H9 (cell line): ENCODE results near the gene MIGA1. TPM values are rescaled to one million over a fixed set of nuclear protein-coding genes. Genes with fewer than 3 reads are reported as not detected.

ENCODE experiments used
- DNase-seq: peaks from one replicate; pipeline ENCODE4 v3.0.0-alpha.2; 2017
- H2AFZ ChIP-seq: one replicate; pipeline ENCODE4 v1.6.1; 2013; ENCODE audit warnings: mild to moderate bottlenecking, low read length, control low read depth, moderate library complexity
- H2AK5ac ChIP-seq: 2 replicates; pipeline ENCODE4 v1.6.1; 2013; ENCODE audit warnings: low read length, control low read depth, mixed read lengths; ENCODE audit not compliant: insufficient read length
- H2BK120ac ChIP-seq: one replicate; pipeline ENCODE4 v1.6.1; 2013; ENCODE audit warnings: low read depth, mild to moderate bottlenecking, low read length, control low read depth, inconsistent platforms; ENCODE audit not compliant: poor library complexity, severe bottlenecking
- H2BK12ac ChIP-seq: 2 replicates; pipeline ENCODE4 v1.6.1; 2013; ENCODE audit warnings: low read length, control low read depth, mixed read lengths, low read depth; ENCODE audit not compliant: insufficient read length
- H2BK15ac ChIP-seq: 2 replicates; pipeline ENCODE4 v1.6.1; 2013; ENCODE audit warnings: low read depth, low read length, control low read depth
- H2BK20ac ChIP-seq: one replicate; pipeline ENCODE4 v1.6.1; 2013; ENCODE audit warnings: low read depth, mild to moderate bottlenecking, low read length, control low read depth, inconsistent platforms; ENCODE audit not compliant: poor library complexity, severe bottlenecking
- H2BK5ac ChIP-seq: 2 replicates; pipeline ENCODE4 v1.6.1; 2013; ENCODE audit warnings: low read length, control low read depth, mixed read lengths; ENCODE audit not compliant: insufficient read length
- H3K14ac ChIP-seq: 2 replicates; pipeline ENCODE4 v1.6.1; 2013; ENCODE audit warnings: low read length, control low read depth; ENCODE audit not compliant: insufficient read depth
- H3K18ac ChIP-seq: 2 replicates; pipeline ENCODE4 v1.6.1; 2013; ENCODE audit warnings: low read depth, mild to moderate bottlenecking, mixed read lengths, low read length, control low read depth; ENCODE audit not compliant: insufficient read length
- H3K23ac ChIP-seq: 2 replicates; pipeline ENCODE4 v1.6.1; 2013; ENCODE audit warnings: low read length, control low read depth, mixed read lengths, low read depth; ENCODE audit not compliant: insufficient read length
- H3K23me2 ChIP-seq: 2 replicates; pipeline ENCODE4 v1.6.1; 2013; ENCODE audit warnings: low read depth, mild to moderate bottlenecking, mixed read lengths, low read length, control low read depth; ENCODE audit not compliant: insufficient read length, poor library complexity, severe bottlenecking
- H3K27ac ChIP-seq: 2 replicates; pipeline ENCODE4 v1.5.1; 2013; ENCODE audit warnings: low read length, control low read depth, mixed read lengths, low read depth; ENCODE audit not compliant: insufficient read length
- H3K27me3 ChIP-seq: 2 replicates; pipeline ENCODE4 v1.6.1; 2013; ENCODE audit warnings: low read length, control low read depth, inconsistent platforms; ENCODE audit not compliant: insufficient read depth
- H3K4ac ChIP-seq: 2 replicates; pipeline ENCODE4 v1.6.1; 2013; ENCODE audit warnings: low read depth, mild to moderate bottlenecking, control low read depth, inconsistent platforms, low read length, moderate library complexity
- H3K4me1 ChIP-seq: 2 replicates; pipeline ENCODE4 v1.6.1; 2013; ENCODE audit warnings: low read length, control low read depth, inconsistent platforms; ENCODE audit not compliant: insufficient read depth
- H3K4me2 ChIP-seq: 2 replicates; pipeline ENCODE4 v1.6.1; 2013; ENCODE audit warnings: low read length, control low read depth, mixed read lengths; ENCODE audit not compliant: insufficient read length, insufficient read depth
- H3K56ac ChIP-seq: 2 replicates; pipeline ENCODE4 v1.6.1; 2013; ENCODE audit warnings: low read depth, mild to moderate bottlenecking, mixed read lengths, low read length, control low read depth; ENCODE audit not compliant: insufficient read length
- H3K79me1 ChIP-seq: 2 replicates; pipeline ENCODE4 v1.6.1; 2013; ENCODE audit warnings: low read depth, mild to moderate bottlenecking, moderate library complexity, low read length, control low read depth, inconsistent platforms; ENCODE audit not compliant: insufficient read depth, poor library complexity, severe bottlenecking
- H3K79me2 ChIP-seq: 2 replicates; pipeline ENCODE4 v1.6.1; 2013; ENCODE audit warnings: low read length, control low read depth, inconsistent platforms; ENCODE audit not compliant: insufficient read depth
- H3K9ac ChIP-seq: 2 replicates; pipeline ENCODE4 v1.6.1; 2013; ENCODE audit warnings: low read length, control low read depth, mixed read lengths; ENCODE audit not compliant: insufficient read length; ENCODE audit errors: extremely low read depth
- H3K9me3 ChIP-seq: one replicate; pipeline ENCODE4 v1.6.1; 2013; ENCODE audit warnings: low read depth, low read length, inconsistent platforms; ENCODE audit not compliant: control insufficient read depth
- H3T11ph ChIP-seq: one replicate; pipeline ENCODE4 v1.6.1; 2013; ENCODE audit warnings: mild to moderate bottlenecking, low read length, control low read depth, inconsistent platforms
- H4K20me1 ChIP-seq: one replicate; pipeline ENCODE4 v1.6.1; 2013; ENCODE audit not compliant: control insufficient read depth, insufficient read length, insufficient read depth
- H4K5ac ChIP-seq: 2 replicates; pipeline ENCODE4 v1.6.1; 2013; ENCODE audit warnings: low read depth, mild to moderate bottlenecking, mixed read lengths, low read length, control low read depth; ENCODE audit not compliant: insufficient read length
- H4K8ac ChIP-seq: replicated peaks from 2 replicates; pipeline ENCODE4 v1.6.1; 2013; ENCODE audit warnings: low read length, control low read depth, mixed read lengths, low read depth; ENCODE audit not compliant: insufficient read length
- H4K91ac ChIP-seq: 2 replicates; pipeline ENCODE4 v1.6.1; 2013; ENCODE audit warnings: low read depth, mild to moderate bottlenecking, moderate library complexity, mixed read lengths, low read length, control low read depth; ENCODE audit not compliant: insufficient read length
- H3K27ac Mint-ChIP-seq, 3 experiments: 2 replicates in 2 of 3; 3 replicates in 1 of 3; pipeline ENCODE4 v1.8.0; 2020 to 2021; ENCODE audit warnings: mixed read lengths in 3 of 3, mild to moderate bottlenecking in 1 of 3, moderate library complexity in 1 of 3
- H3K27me3 Mint-ChIP-seq: 2 replicates; pipeline ENCODE4 v1.8.0; 2021; ENCODE audit warnings: low read depth, mild to moderate bottlenecking, moderate library complexity, mixed read lengths
- H3K36me3 Mint-ChIP-seq, 3 experiments: 2 replicates in 2 of 3; 3 replicates in 1 of 3; pipeline ENCODE4 v1.8.0; 2020 to 2021; ENCODE audit warnings: low read depth in 3 of 3, mixed read lengths in 3 of 3; ENCODE audit not compliant: insufficient read depth in 1 of 3
- H3K4me1 Mint-ChIP-seq, 2 experiments: 2 replicates each; pipeline ENCODE4 v1.8.0; 2020; ENCODE audit warnings: mixed read lengths in 2 of 2
- H3K4me3 Mint-ChIP-seq, 2 experiments: 2 replicates in 1 of 2; 3 replicates in 1 of 2; pipeline ENCODE4 v1.8.0; 2020 to 2021; ENCODE audit warnings: mild to moderate bottlenecking in 2 of 2, mixed read lengths in 2 of 2, moderate library complexity in 1 of 2
- H3K9me3 Mint-ChIP-seq, 2 experiments: 2 replicates in 1 of 2; 3 replicates in 1 of 2; pipeline ENCODE4 v1.8.0; 2020; ENCODE audit warnings: mild to moderate bottlenecking in 2 of 2, mixed read lengths in 2 of 2, moderate library complexity in 1 of 2
- WGBS: extraction: QIAGEN DNeasy Blood & Tissue Kit; methylation state at CpG from one replicate; pipeline ENCODE4 v1.1.7; 2013; ENCODE audit warnings: missing lambda C conversion rate, low lambda C conversion rate, mixed read lengths; ENCODE audit not compliant: insufficient read length; ENCODE audit errors: extremely low coverage; 5-methylcytosine and 5-hydroxymethylcytosine counted together
- total RNA-seq: library from RNA; stranded (reverse); gene quantifications from 2 replicates; pipeline ENCODE4 v1.2.1, GENCODE V29; 2021
- TF ChIP-seq, protein P1 (sequence below): fragments of 200-600 bp; sonication (generic); conservative IDR thresholded peaks from 3 replicates; pipeline ENCODE4 v1.8.0; 2021; ENCODE audit warnings: antibody characterized with exemption, mild to moderate bottlenecking

The MIGA1 gene
- total RNA-seq, 1 experiment from 2014 or later, result 6.3 TPM

DNA sequence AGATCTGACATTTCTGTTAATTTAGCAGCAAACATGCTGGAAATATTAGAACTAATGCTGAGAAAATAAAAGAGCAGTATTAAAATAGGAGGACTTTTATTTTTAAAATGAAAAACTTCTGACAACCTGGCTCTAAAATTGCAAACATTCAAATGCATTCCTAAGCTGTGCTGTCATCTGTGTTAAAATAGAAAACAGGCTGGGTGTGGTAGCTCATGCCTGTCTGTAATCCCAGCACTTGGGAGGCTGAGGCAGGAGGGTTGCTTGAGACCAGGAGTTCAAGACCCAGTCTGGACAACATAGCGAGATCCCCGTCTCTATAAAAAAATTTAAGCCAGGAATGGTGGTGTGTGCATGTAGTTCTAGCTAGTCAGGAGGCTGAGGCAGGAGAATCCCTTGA is 44.6 kb downstream of the MIGA1 start:
- Histone ChIP-seq H2AK5ac (no peak overlapping the region), H4K8ac (no peak overlapping the region), H3K4me1 (no peaks in the 10 kb centered on the region), H3K4me2 (no peak overlapping the region), H3K27me3 (no peaks in the 10 kb centered on the region), H2BK120ac (no peak overlapping the region), H3K56ac (no peak overlapping the region), H3K9ac (no peak overlapping the region), H2BK12ac (no peak overlapping the region), H2AFZ (no peak overlapping the region), H4K20me1 (no peaks in the 10 kb centered on the region), H2BK5ac (no peak overlapping the region), H3K79me1 (no peaks in the 10 kb centered on the region), H3K79me2 (no peaks in the 10 kb centered on the region), H4K5ac (no peak overlapping the region), H3K4ac (no peak overlapping the region), H3K9me3 (no peaks in the 10 kb centered on the region), H3K23ac (no peak overlapping the region), H3K27ac (no peak overlapping the region), H3K18ac (no peak overlapping the region), H2BK20ac (no peak overlapping the region), H3T11ph (no peak overlapping the region), H2BK15ac (no peak overlapping the region), H3K14ac (no peak overlapping the region), H3K23me2 (no peaks in the 10 kb centered on the region), H4K91ac (no peak overlapping the region)
- H3K4me1 Mint-ChIP-seq, result no peaks in the 10 kb centered on the region
- no CpG with 5 or more reads among the region's 2 CpGs for WGBS
- DNase-seq, result no peak
- no peak overlapping the region for H3K4me3 Mint-ChIP-seq
- peaks cover 0 to 3% of the 10 kb centered on the region in 2 experiments; a peak in 1 of 5 replicates for H3K9me3 Mint-ChIP-seq
- no peak overlapping the region for H3K27ac Mint-ChIP-seq
- no peaks in the 10 kb centered on the region for H3K27me3 Mint-ChIP-seq
- TF ChIP-seq, protein P1, sequence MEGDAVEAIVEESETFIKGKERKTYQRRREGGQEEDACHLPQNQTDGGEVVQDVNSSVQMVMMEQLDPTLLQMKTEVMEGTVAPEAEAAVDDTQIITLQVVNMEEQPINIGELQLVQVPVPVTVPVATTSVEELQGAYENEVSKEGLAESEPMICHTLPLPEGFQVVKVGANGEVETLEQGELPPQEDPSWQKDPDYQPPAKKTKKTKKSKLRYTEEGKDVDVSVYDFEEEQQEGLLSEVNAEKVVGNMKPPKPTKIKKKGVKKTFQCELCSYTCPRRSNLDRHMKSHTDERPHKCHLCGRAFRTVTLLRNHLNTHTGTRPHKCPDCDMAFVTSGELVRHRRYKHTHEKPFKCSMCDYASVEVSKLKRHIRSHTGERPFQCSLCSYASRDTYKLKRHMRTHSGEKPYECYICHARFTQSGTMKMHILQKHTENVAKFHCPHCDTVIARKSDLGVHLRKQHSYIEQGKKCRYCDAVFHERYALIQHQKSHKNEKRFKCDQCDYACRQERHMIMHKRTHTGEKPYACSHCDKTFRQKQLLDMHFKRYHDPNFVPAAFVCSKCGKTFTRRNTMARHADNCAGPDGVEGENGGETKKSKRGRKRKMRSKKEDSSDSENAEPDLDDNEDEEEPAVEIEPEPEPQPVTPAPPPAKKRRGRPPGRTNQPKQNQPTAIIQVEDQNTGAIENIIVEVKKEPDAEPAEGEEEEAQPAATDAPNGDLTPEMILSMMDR, result no peak
- peaks cover 6 to 18% (median 16%) of the 10 kb centered on the region in 3 experiments; a peak in 6 of 7 replicates for H3K36me3 Mint-ChIP-seq
